ENCODE measurements around the gene FGFR2. TPM values are rescaled to one million over a fixed set of nuclear protein-coding genes. Genes with fewer than 3 reads are reported as not detected.

The FGFR2 gene
- polyA plus RNA-seq, 1 of the 3 experiments (the other 2 are of a cell fraction): 0.02 TPM

DNA sequence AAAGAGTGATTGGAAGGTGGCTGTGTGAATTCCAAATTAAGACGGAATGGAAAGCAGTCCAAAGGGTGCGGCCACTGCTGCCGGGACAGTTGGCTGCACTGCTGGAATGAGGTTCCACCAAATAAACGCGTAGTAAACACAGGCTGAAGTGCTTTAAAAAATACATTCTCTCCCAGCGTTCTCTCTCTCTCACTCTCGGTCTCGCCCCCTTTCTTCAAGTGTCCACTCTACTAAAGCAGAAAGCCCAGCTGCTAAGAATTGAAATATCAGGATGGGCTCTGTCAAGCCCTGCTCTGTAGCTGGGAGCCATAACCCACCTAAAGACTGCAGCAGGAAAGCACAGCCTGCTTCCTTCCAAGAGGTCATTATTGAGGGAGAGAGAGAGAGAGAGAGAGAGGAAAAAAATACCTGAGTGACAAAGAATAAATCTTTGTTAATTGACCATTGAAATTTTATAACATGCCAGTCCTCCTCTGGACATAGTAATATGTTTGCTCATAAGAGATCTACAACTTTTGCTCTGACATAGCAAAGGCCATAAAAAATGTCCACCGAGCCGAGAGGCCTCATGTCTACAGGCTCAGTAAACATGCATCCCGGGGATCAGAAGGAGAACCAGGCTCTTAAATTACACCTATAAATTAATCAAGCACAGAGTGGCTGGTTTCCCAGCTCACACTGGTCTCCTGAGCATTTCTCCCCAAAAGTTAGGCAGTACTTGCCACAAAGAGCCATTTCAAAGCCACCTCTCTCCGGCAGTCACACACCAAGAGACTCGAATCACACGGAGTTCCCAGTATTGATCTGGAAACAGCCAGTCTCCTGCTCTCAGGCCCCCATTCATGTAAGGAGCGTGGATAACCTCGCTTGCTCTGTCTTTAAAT, 72.8 kb downstream of the FGFR2 start:
- Histone ChIP-seq H3K36me3 (replicated peaks in 1 of 2; ENCODE audit: control insufficient read depth in 1 of 2, insufficient read depth in 2 of 2, low read length in 1 of 2) (no peaks in the 10 kb centered on the region), H3K27me3 (ENCODE audit: insufficient read depth) (no peaks in the 10 kb centered on the region), H3K9ac (no peak overlapping the region), H3K27ac (ENCODE audit: low read depth in 2 of 2, low read length in 1 of 2) (no peak overlapping the region), H4K20me1 (ENCODE audit: insufficient read depth) (no peaks in the 10 kb centered on the region), H3F3A (replicated peaks; ENCODE audit: insufficient read depth) (no peaks in the 10 kb centered on the region), H3K4me2 (no peak overlapping the region), H3K79me2 (ENCODE audit: insufficient read depth) (no peaks in the 10 kb centered on the region), H2AFZ (ENCODE audit: low read depth) (no peak overlapping the region), H3K4me1 (ENCODE audit: control insufficient read depth in 1 of 2, insufficient read depth in 2 of 2, low read depth in 1 of 2, low read length in 1 of 2) (no peaks in the 10 kb centered on the region), H3K9me3 (no peaks in the 10 kb centered on the region; the same call in 1 of the 2 replicates), H3K9me2 (no peaks in the 10 kb centered on the region), H3K4me3 (ENCODE audit: low read depth in 2 of 2, low read length in 1 of 2) (no peak overlapping the region)
- 47% methylated on average over 16 of the region's 16 CpGs for WGBS (ENCODE audit: low lambda C conversion rate)
- ChIA-PET POLR2A (no interaction called here), CTCF (no interaction called here)
- TF ChIP-seq RCOR1 (IDR thresholded peaks at IDR 0.05; ENCODE audit: low read length) (no peak), POLR2AphosphoS5 (IDR thresholded peaks at IDR 0.05; ENCODE audit: low read depth, low read length) (no peak), YY1 (IDR thresholded peaks at IDR 0.05; ENCODE audit: low read depth) (no peak), SMC3 (IDR thresholded peaks at IDR 0.05; ENCODE audit: low read depth, low read length) (no peak)
- TF ChIP-seq, protein P1, sequence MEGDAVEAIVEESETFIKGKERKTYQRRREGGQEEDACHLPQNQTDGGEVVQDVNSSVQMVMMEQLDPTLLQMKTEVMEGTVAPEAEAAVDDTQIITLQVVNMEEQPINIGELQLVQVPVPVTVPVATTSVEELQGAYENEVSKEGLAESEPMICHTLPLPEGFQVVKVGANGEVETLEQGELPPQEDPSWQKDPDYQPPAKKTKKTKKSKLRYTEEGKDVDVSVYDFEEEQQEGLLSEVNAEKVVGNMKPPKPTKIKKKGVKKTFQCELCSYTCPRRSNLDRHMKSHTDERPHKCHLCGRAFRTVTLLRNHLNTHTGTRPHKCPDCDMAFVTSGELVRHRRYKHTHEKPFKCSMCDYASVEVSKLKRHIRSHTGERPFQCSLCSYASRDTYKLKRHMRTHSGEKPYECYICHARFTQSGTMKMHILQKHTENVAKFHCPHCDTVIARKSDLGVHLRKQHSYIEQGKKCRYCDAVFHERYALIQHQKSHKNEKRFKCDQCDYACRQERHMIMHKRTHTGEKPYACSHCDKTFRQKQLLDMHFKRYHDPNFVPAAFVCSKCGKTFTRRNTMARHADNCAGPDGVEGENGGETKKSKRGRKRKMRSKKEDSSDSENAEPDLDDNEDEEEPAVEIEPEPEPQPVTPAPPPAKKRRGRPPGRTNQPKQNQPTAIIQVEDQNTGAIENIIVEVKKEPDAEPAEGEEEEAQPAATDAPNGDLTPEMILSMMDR (IDR thresholded peaks at IDR 0.05): no peak
- TF ChIP-seq, protein P2, sequence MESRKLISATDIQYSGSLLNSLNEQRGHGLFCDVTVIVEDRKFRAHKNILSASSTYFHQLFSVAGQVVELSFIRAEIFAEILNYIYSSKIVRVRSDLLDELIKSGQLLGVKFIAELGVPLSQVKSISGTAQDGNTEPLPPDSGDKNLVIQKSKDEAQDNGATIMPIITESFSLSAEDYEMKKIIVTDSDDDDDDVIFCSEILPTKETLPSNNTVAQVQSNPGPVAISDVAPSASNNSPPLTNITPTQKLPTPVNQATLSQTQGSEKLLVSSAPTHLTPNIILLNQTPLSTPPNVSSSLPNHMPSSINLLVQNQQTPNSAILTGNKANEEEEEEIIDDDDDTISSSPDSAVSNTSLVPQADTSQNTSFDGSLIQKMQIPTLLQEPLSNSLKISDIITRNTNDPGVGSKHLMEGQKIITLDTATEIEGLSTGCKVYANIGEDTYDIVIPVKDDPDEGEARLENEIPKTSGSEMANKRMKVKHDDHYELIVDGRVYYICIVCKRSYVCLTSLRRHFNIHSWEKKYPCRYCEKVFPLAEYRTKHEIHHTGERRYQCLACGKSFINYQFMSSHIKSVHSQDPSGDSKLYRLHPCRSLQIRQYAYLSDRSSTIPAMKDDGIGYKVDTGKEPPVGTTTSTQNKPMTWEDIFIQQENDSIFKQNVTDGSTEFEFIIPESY (IDR thresholded peaks at IDR 0.05; ENCODE audit: borderline replicate concordance, low read depth): no peak
- TF ChIP-seq, protein P3, sequence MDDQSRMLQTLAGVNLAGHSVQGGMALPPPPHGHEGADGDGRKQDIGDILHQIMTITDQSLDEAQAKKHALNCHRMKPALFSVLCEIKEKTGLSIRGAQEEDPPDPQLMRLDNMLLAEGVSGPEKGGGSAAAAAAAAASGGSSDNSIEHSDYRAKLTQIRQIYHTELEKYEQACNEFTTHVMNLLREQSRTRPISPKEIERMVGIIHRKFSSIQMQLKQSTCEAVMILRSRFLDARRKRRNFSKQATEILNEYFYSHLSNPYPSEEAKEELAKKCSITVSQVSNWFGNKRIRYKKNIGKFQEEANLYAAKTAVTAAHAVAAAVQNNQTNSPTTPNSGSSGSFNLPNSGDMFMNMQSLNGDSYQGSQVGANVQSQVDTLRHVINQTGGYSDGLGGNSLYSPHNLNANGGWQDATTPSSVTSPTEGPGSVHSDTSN (IDR thresholded peaks at IDR 0.05): no peak
- DNase-seq: no peak

DNA sequence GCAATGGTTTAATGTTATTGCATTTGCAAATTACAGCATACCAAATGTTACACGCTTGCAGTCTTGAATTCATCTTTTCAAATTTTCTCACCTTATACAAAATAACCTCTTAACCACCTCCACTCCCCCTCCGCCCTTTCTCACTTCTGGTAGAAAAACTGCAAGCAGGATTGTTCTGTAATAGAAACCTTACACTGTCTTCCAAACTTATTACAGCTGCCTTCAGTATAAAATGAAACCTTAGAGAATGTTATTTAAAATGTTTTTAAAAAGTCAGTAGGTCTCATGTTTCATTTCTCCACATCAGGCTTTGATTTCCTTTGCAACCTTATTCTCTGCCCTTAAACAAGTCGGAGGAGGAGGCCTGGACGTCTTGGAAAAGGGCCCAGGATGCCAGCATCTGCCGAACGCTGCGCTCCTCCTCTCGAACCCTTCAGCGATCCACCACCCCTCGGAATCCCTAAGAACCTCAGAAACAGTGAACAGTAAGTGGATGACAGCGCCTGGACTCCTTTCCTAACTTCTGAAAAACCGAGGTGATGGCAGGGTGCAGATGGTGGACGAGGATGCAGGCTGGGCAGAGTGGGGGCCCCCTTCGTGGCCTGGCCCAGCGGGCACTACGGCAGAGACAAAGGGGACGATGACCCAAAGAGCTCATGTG, 74.0 kb downstream of the FGFR2 start:
- no peak overlapping the region for H2AFZ ChIP-seq (ENCODE audit: low read depth)
- DNase-seq: no peak
- H3K4me2 ChIP-seq: no peak overlapping the region
- no peak overlapping the region for H3K9ac ChIP-seq
- no peaks in the 10 kb centered on the region for H3K79me2 ChIP-seq (ENCODE audit: insufficient read depth)
- ChIA-PET POLR2A (no interaction called here), CTCF (interaction anchor here (1.0 to 1.1 kb wide), 2 partner anchors 84 to 213 kb away, joined by 3 read pairs; no protein-coding TSS in a partner anchor)
- H3K36me3 ChIP-seq (replicated peaks in 1 of 2; ENCODE audit: control insufficient read depth in 1 of 2, insufficient read depth in 2 of 2, low read length in 1 of 2): no peaks in the 10 kb centered on the region
- TF ChIP-seq MXI1 (IDR thresholded peaks at IDR 0.05; ENCODE audit: low read depth, low read length) (no peak), RAD21 (IDR thresholded peaks at IDR 0.05; ENCODE audit: low read length) (no peak), ELF1 (IDR thresholded peaks at IDR 0.05) (no peak), SIN3A (IDR thresholded peaks at IDR 0.05; ENCODE audit: borderline replicate concordance, low read depth, low read length) (no peak), TAF1 (IDR thresholded peaks at IDR 0.05; ENCODE audit: borderline replicate concordance, low read depth, low read length) (no peak), RCOR1 (IDR thresholded peaks at IDR 0.05; ENCODE audit: low read length) (no peak)
- TF ChIP-seq, protein P4, sequence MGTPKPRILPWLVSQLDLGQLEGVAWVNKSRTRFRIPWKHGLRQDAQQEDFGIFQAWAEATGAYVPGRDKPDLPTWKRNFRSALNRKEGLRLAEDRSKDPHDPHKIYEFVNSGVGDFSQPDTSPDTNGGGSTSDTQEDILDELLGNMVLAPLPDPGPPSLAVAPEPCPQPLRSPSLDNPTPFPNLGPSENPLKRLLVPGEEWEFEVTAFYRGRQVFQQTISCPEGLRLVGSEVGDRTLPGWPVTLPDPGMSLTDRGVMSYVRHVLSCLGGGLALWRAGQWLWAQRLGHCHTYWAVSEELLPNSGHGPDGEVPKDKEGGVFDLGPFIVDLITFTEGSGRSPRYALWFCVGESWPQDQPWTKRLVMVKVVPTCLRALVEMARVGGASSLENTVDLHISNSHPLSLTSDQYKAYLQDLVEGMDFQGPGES (IDR thresholded peaks at IDR 0.05; ENCODE audit: low read depth, low read length): no peak
- TF ChIP-seq, protein P5, sequence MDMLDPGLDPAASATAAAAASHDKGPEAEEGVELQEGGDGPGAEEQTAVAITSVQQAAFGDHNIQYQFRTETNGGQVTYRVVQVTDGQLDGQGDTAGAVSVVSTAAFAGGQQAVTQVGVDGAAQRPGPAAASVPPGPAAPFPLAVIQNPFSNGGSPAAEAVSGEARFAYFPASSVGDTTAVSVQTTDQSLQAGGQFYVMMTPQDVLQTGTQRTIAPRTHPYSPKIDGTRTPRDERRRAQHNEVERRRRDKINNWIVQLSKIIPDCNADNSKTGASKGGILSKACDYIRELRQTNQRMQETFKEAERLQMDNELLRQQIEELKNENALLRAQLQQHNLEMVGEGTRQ (IDR thresholded peaks at IDR 0.05; ENCODE audit: borderline replicate concordance, low read depth, low read length): no peak
- TF ChIP-seq, protein P6, sequence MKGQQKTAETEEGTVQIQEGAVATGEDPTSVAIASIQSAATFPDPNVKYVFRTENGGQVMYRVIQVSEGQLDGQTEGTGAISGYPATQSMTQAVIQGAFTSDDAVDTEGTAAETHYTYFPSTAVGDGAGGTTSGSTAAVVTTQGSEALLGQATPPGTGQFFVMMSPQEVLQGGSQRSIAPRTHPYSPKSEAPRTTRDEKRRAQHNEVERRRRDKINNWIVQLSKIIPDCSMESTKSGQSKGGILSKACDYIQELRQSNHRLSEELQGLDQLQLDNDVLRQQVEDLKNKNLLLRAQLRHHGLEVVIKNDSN (IDR thresholded peaks at IDR 0.05; ENCODE audit: borderline replicate concordance, low read depth): no peak
- no peaks in the 10 kb centered on the region for H4K20me1 ChIP-seq (ENCODE audit: insufficient read depth)
- no peak overlapping the region for H3K4me3 ChIP-seq (ENCODE audit: low read depth in 2 of 2, low read length in 1 of 2)
- no peak overlapping the region for H3K27ac ChIP-seq (ENCODE audit: low read depth in 2 of 2, low read length in 1 of 2)
- WGBS (ENCODE audit: low lambda C conversion rate): 40% methylated on average over 16 of the region's 17 CpGs
- H3K9me3 ChIP-seq: no peaks in the 10 kb centered on the region; the same call in 1 of the 2 replicates
- H3K27me3 ChIP-seq (ENCODE audit: insufficient read depth): no peaks in the 10 kb centered on the region
- H3K9me2 ChIP-seq: no peaks in the 10 kb centered on the region
- H3K4me1 ChIP-seq (ENCODE audit: control insufficient read depth in 1 of 2, insufficient read depth in 2 of 2, low read depth in 1 of 2, low read length in 1 of 2): no peaks in the 10 kb centered on the region
- H3F3A ChIP-seq (replicated peaks; ENCODE audit: insufficient read depth): no peaks in the 10 kb centered on the region

Measured in SK-N-SH (cell line).